MM.1S (cell line): ENCODE results near the gene ACSS3.

Experiments
- DNase-seq: peaks from one replicate; pipeline ENCODE4 v3.0.0-alpha.2; 2015
- H2AFZ ChIP-seq: fragments of 300-600 bp; sonication (generic); 2 replicates; pipeline ENCODE4 v1.6.0; 2016; ENCODE audit warnings: antibody characterized with exemption, low read length
- H3F3A ChIP-seq: fragments of 300-600 bp; sonication (generic); 2 replicates; pipeline ENCODE4 v1.6.1; 2016; ENCODE audit warnings: mild to moderate bottlenecking, antibody characterized with exemption, low read length, moderate library complexity, mixed read lengths; ENCODE audit not compliant: insufficient read depth
- H3K27ac ChIP-seq: fragments of 300-600 bp; sonication (generic); 2 replicates; pipeline ENCODE4 v1.5.1; 2016; ENCODE audit warnings: mild to moderate bottlenecking, low read length
- H3K27me3 ChIP-seq: fragments of 300-600 bp; sonication (generic); replicated peaks from 2 replicates; pipeline ENCODE4 v1.6.0; 2016; ENCODE audit warnings: low read length; ENCODE audit not compliant: insufficient read depth
- H3K36me3 ChIP-seq: fragments of 300-600 bp; sonication (generic); replicated peaks from 2 replicates; pipeline ENCODE4 v1.6.1; 2016; ENCODE audit warnings: mild to moderate bottlenecking, low read length, mixed read lengths; ENCODE audit not compliant: insufficient read depth
- H3K4me1 ChIP-seq: fragments of 300-600 bp; sonication (generic); 2 replicates; pipeline ENCODE4 v1.6.1; 2016; ENCODE audit warnings: low read length, mixed read lengths
- H3K4me2 ChIP-seq: fragments of 300-600 bp; sonication (generic); 2 replicates; pipeline ENCODE4 v1.6.0; 2016; ENCODE audit warnings: low read depth, low read length
- H3K4me3 ChIP-seq: fragments of 300-600 bp; sonication (generic); 2 replicates; pipeline ENCODE4 v1.5.1; 2016; ENCODE audit warnings: low read length, mixed read lengths
- H3K79me2 ChIP-seq: fragments of 300-600 bp; sonication (generic); 2 replicates; pipeline ENCODE4 v1.6.1; 2016; ENCODE audit warnings: mixed run types, low read length, mixed read lengths
- H3K9ac ChIP-seq: fragments of 300-600 bp; sonication (generic); 2 replicates; pipeline ENCODE4 v1.6.1; 2016; ENCODE audit warnings: low read length, mixed read lengths
- H3K9me2 ChIP-seq: fragments of 300-600 bp; sonication (generic); replicated peaks from 2 replicates; pipeline ENCODE4 v1.6.1; 2016; ENCODE audit warnings: mild to moderate bottlenecking, low read length, mixed read lengths; ENCODE audit not compliant: insufficient read depth
- H3K9me3 ChIP-seq: fragments of 300-600 bp; sonication (generic); replicated peaks from 2 replicates; pipeline ENCODE4 v1.6.1; 2016; ENCODE audit warnings: mild to moderate bottlenecking, low read length, mixed read lengths; ENCODE audit not compliant: insufficient read depth
- H4K20me1 ChIP-seq: fragments of 300-600 bp; sonication (generic); 2 replicates; pipeline ENCODE4 v1.6.1; 2016; ENCODE audit warnings: mild to moderate bottlenecking, low read length, moderate library complexity, mixed read lengths; ENCODE audit not compliant: insufficient read depth
- CTCF ChIP-seq: fragments of 300-600 bp; sonication (generic); IDR thresholded peaks from 2 replicates; pipeline ENCODE4 v1.5.1; 2016; ENCODE audit warnings: antibody characterized with exemption, low read length, mixed read lengths
- EZH2 ChIP-seq: fragments of 300-600 bp; sonication (generic); optimal IDR thresholded peaks from 2 replicates; pipeline ENCODE3; 2017; ENCODE audit warnings: low read depth, mild to moderate bottlenecking, antibody characterized with exemption, low read length, mixed read lengths
- EZH2phosphoT487 ChIP-seq: fragments of 300-600 bp; sonication (generic); IDR thresholded peaks from 2 replicates; pipeline ENCODE4 v1.6.1; 2018; ENCODE audit warnings: antibody characterized with exemption, low read length

ACSS3 gene

DNA sequence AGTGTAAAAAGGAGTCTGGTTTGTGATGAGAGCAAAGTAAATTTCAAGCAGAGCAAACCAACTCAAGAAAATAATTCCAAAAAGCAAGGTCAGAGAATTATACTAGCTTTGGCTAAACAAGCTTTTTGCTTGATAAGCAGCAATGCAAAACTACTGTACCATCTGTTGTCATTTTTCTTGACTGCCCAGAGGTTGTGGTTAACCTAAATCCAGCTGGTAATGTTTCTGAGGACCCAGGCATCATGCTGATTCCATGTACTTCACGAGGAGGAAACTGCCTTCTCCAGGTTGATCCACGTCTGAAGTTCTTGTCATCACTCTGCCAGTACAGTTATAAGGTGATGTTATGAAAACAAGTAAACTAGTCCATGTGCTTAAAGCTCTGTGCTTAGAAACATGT is 185.2 kb downstream of the ACSS3 start:
- Histone ChIP-seq H3F3A (no peaks in the 10 kb centered on the region), H3K9me2 (no peaks in the 10 kb centered on the region), H3K4me3 (no peak overlapping the region), H4K20me1 (no peaks in the 10 kb centered on the region), H3K27me3 (no peaks in the 10 kb centered on the region), H2AFZ (no peak overlapping the region), H3K27ac (no peak overlapping the region), H3K9ac (no peak overlapping the region), H3K36me3 (no peaks in the 10 kb centered on the region), H3K9me3 (no peaks in the 10 kb centered on the region), H3K4me1 (no peaks in the 10 kb centered on the region), H3K4me2 (no peak overlapping the region), H3K79me2 (no peaks in the 10 kb centered on the region)
- DNase-seq: no peak
- TF ChIP-seq EZH2 (no peak), EZH2phosphoT487 (no peak), CTCF (no peak)

- Histone ChIP-seq H3K79me2 (no peaks in the 10 kb centered on the region), H3K27me3 (no peaks in the 10 kb centered on the region)
- TF ChIP-seq CTCF (no peak), EZH2phosphoT487 (no peak), EZH2 (no peak)
Observed at GRCh38 chr12:81270385-81270784, 192.5 kb downstream of the ACSS3 start.

DNA sequence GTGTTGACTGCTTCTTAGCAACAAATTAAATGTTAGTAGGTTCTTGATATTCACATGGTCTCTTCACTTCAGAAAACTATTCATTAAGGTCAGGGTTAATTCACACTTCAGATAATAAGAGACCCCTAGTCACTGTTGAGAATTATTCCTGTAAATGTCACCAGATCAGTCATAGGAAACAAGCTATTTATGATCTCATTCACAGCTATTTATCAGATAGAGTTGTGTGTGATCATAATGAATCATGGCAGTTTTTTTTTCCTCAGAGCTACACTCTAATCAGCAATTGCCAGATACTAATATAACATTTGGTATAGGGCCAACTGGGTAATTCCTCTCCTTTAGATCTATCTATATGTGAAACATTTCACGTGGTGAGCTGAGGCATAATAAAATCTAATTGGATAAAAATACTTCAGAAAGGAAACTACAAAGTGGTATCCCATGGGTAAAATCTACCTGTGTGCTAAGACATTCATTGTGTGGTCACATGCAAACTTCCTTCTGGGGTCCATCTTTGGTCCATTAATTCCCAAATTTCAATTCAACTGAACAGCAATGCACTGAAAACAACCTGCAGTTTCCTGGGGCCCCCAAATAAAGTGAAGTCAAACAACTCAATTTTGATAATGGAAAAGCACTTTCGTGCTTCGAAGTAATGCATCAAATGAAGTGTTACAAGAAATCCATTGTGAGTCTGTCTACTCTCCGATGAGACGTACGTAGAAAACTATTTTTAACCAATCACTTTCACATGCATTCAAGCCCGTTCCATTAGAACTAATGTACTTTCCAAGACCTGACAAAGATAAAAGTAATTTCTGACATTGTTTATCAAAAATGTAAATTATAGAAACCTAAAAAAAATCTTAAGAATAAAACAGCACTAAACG is 197.0 kb downstream of the ACSS3 start:
- no peak overlapping the region for H2AFZ ChIP-seq
- TF ChIP-seq EZH2 (no peak), CTCF (no peak), EZH2phosphoT487 (no peak)
- DNase-seq: no peak

More at GRCh38 chr12:81270385-81270784, 192.5 kb downstream of the ACSS3 start:
- H3K4me3 ChIP-seq: no peak overlapping the region
- H3K27ac ChIP-seq: no peak overlapping the region
- no peaks in the 10 kb centered on the region for H3K9me3 ChIP-seq
- no peak for DNase-seq
- no peak overlapping the region for H3K4me2 ChIP-seq
- H2AFZ ChIP-seq: no peak overlapping the region
- H4K20me1 ChIP-seq: no peaks in the 10 kb centered on the region
- H3K9me2 ChIP-seq: no peaks in the 10 kb centered on the region
- H3K36me3 ChIP-seq: no peaks in the 10 kb centered on the region
- H3F3A ChIP-seq: no peaks in the 10 kb centered on the region
- H3K9ac ChIP-seq: no peak overlapping the region
- H3K4me1 ChIP-seq: no peaks in the 10 kb centered on the region

More for the DNA sequence above, 197.0 kb downstream of the ACSS3 start:
- H3K4me3 ChIP-seq: no peak overlapping the region
- H3F3A ChIP-seq: no peaks in the 10 kb centered on the region
- H3K36me3 ChIP-seq: no peaks in the 10 kb centered on the region
- no peaks in the 10 kb centered on the region for H3K79me2 ChIP-seq
- no peaks in the 10 kb centered on the region for H3K9me2 ChIP-seq
- H3K9me3 ChIP-seq: no peaks in the 10 kb centered on the region
- no peak overlapping the region for H3K27ac ChIP-seq
- H3K9ac ChIP-seq: no peak overlapping the region
- no peaks in the 10 kb centered on the region for H3K4me1 ChIP-seq
- no peaks in the 10 kb centered on the region for H4K20me1 ChIP-seq
- H3K4me2 ChIP-seq: no peak overlapping the region
- H3K27me3 ChIP-seq: no peaks in the 10 kb centered on the region
